Kidney (tissue), 14 donors: ENCODE results near the gene TVP23A. TPM values are rescaled to one million over a fixed set of nuclear protein-coding genes. Genes with fewer than 3 reads are reported as not detected.

Experiments used
- DNase-seq, 5 donors: peaks; one replicate each; pipeline ENCODE4 v3.0.0-alpha.2; 2013 to 2020
- FAIRE-seq: peaks from 2 replicates; lab custom pipeline; 2012; peaks lifted over from hg19 to GRCh38; lab: Jason Lieb, UNC
- H3K27ac ChIP-seq, 2 donors: one replicate each; pipeline ENCODE4 v1.7.0; 2013; ENCODE audit warnings: low read depth in 2 of 2, low read length in 2 of 2, inconsistent platforms in 1 of 2
- H3K27me3 ChIP-seq: one replicate; pipeline ENCODE4 v1.7.1; 2013; ENCODE audit warnings: low read length, inconsistent platforms; ENCODE audit not compliant: control insufficient read depth, insufficient read depth
- H3K36me3 ChIP-seq, 3 donors: one replicate each; pipeline versions ENCODE4 v1.7.0 to v1.7.1; 2013; ENCODE audit warnings: low read length in 3 of 3, control low read depth in 1 of 3, inconsistent platforms in 1 of 3; ENCODE audit not compliant: insufficient read depth in 3 of 3, control insufficient read depth in 2 of 3
- H3K4me1 ChIP-seq, 3 donors: one replicate each; pipeline versions ENCODE4 v1.7.0 to v1.7.1; 2013; ENCODE audit warnings: low read length in 3 of 3, inconsistent platforms in 1 of 3, low read depth in 1 of 3; ENCODE audit not compliant: control insufficient read depth in 2 of 3, insufficient read depth in 2 of 3
- H3K4me3 ChIP-seq, 3 donors: one replicate each; pipeline versions ENCODE4 v1.7.0 to v1.8.1; 2013; ENCODE audit warnings: low read length in 3 of 3, control low read depth in 1 of 3, inconsistent platforms in 1 of 3
- H3K9ac ChIP-seq, 3 donors: one replicate each; pipeline versions ENCODE4 v1.7.0 to v1.7.1; 2013; ENCODE audit warnings: low read length in 3 of 3, control low read depth in 1 of 3, inconsistent platforms in 1 of 3
- H3K9me3 ChIP-seq, 3 donors: one replicate each; pipeline versions ENCODE4 v1.7.0 to v1.7.1; 2013; ENCODE audit warnings: low read length in 3 of 3, control low read depth in 1 of 3, inconsistent platforms in 1 of 3; ENCODE audit not compliant: control insufficient read depth in 2 of 3, insufficient read depth in 1 of 3
- CTCF ChIP-seq: IDR thresholded peaks from 3 replicates; pipeline ENCODE4 v1.5.1; 2012; ENCODE audit warnings: mild to moderate bottlenecking, moderate library complexity, borderline replicate concordance; ENCODE audit not compliant: insufficient read depth; ENCODE audit errors: extremely low read depth
- intact Hi-C: fragments of 100-400 bp; cut with DNase I; formaldehyde crosslinking; loops from one replicate; pipeline ENCODE4 v1.11.1; 2022
- polyA plus RNA-seq: library from polyadenylated mRNA; stranded (reverse); fragments of 350-450 nt; fragmentation: Illumina TruSeq; extraction: RNeasy Lipid Tissue Mini Kit (QIAGEN cat#74804); gene quantifications from one replicate; pipeline ENCODE4 v1.2.3, GENCODE V29; 2014; ENCODE audit warnings: low read depth, low replicate concordance; ENCODE audit not compliant: insufficient read depth
- total RNA-seq: library from RNA; stranded (reverse); fragmentation: NEBNext Ultra II Directional; extraction: Animal tissue kit (Norgen Biotek cat#: 25700); gene quantifications from one replicate; pipeline ENCODE4 v1.2.1, GENCODE V29; 2021
- donor health status: control.
- donor health status: control.
- donor health status: control.
- donor health status: control.
- donor health status: control.
- donor health status: DM: yes; HTN: yes; CAD: no.
- donor health status: Normal renal cell carcinoma (clear cell type).

TVP23A gene
- total and polyA plus RNA-seq, 2 donors from 2014 or later: 0.19 TPM; not detected in 1

DNA sequence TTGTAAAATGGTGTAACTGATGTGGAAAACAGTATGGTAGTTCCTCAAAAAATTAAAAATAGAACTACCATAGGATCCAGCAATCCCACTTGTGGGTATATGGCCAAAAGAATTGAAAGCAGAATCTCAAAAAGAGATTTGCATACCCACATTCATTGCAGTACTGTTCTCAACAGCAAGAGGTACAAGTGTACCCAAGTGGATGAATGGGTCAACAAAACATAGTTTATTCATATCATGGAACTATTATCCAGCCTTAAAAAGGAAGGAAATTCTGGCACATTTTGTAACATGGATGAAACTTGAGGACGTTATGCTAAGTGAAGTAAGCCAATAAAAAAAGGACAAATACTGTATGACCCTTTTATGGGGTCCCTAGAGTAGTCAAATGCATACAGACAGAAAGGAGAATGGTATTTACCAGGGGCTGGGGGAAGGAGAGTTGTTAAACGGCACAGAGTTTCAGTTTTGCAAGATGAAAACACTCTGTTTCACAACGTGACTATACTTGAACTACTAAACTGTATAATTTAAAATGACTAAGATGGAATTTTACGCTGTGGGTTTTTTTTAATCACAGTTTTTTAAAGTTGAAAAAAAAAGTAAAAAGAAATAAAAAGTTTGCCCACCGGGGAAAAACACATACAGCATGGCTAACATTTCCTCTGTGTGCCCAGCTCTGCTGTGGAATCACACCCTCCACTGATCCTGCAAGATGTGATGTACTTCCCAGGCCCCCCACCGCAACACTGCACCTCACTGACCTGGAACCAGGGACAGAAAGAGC lies 6.1 kb downstream of the TVP23A start:
- intact Hi-C loops: no loop called here
- no peak for FAIRE-seq
- Histone ChIP-seq H3K9ac (no peak overlapping the region), H3K4me3 (no peak overlapping the region), H3K27me3 (no peaks in the 10 kb centered on the region), H3K9me3 (no peaks in the 10 kb centered on the region), H3K36me3 (no peaks in the 10 kb centered on the region), H3K27ac (no peak overlapping the region), H3K4me1 (no peaks in the 10 kb centered on the region)
- TF ChIP-seq CTCF: no peak
- no peak for DNase-seq

DNA sequence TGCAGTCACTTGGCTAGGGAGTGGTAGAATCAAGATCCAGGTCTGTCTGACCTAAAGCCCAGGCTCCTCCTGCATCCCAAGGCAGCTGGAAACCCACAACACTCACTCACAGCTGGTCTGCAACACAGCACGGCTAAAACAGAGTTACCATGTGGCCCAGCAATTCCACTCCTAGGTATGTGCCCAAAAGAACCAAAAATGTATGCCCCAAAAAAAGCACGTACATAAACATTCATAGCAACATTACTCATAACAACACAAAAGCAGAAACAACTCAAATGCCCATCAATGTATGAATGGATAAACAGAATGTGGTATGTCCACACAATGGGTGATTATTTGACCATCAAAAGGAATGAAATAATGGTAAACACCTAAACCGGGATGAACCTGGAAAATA lies 8.9 kb downstream of the TVP23A start:
- Histone ChIP-seq H3K9ac (no peak overlapping the region), H3K9me3 (no peaks in the 10 kb centered on the region), H3K36me3 (no peaks in the 10 kb centered on the region), H3K4me1 (no peaks in the 10 kb centered on the region), H3K4me3 (no peak overlapping the region), H3K27ac (no peak overlapping the region), H3K27me3 (no peaks in the 10 kb centered on the region)
- no peak for TF ChIP-seq CTCF
- DNase-seq (no peak), FAIRE-seq (no peak)
- intact Hi-C loops: no loop called here

- H3K36me3 ChIP-seq: no peaks in the 10 kb centered on the region
- H3K4me1 ChIP-seq: no peaks in the 10 kb centered on the region
- intact Hi-C loops: no loop called here
- no peak overlapping the region for H3K9ac ChIP-seq
- H3K9me3 ChIP-seq: no peaks in the 10 kb centered on the region
- FAIRE-seq: no peak
- H3K27ac ChIP-seq: no peak overlapping the region
- TF ChIP-seq CTCF: no peak
- H3K4me3 ChIP-seq: no peak overlapping the region
- DNase-seq: no peak
- H3K27me3 ChIP-seq: no peaks in the 10 kb centered on the region
These were observed 9.7 kb downstream of the TVP23A start for GRCh38 chr16:10808850-10809249.
